Endometrial microvascular endothelial cells (primary cell): ENCODE results near the gene TBCC. TPM values are rescaled to one million over a fixed set of nuclear protein-coding genes. Genes with fewer than 3 reads are reported as not detected.
"Not testable (repeated sequence)": the region's sequence is repeated elsewhere in the genome, so short reads cannot be mapped to it uniquely, and the experiment has no call there.

ENCODE experiments used
- in situ Hi-C: cut with HindIII; loops from 2 replicates; pipeline ENCODE4 v1.10.0; 2017; ENCODE audit warnings: low sequenced_read_pairs, low pct_unique_long_range_greater_than_20kb; ENCODE audit errors: inconsistent ontology term
- total RNA-seq: library from RNA; depleted of rRNA; stranded (reverse); fragments of >200 nt; gene quantifications from one replicate; pipeline ENCODE4 v1.2.3, GENCODE V29; 2015; ENCODE audit errors: inconsistent ontology term

Gene TBCC
- total RNA-seq, 1 donor from 2014 or later, result 48.2 TPM

DNA sequence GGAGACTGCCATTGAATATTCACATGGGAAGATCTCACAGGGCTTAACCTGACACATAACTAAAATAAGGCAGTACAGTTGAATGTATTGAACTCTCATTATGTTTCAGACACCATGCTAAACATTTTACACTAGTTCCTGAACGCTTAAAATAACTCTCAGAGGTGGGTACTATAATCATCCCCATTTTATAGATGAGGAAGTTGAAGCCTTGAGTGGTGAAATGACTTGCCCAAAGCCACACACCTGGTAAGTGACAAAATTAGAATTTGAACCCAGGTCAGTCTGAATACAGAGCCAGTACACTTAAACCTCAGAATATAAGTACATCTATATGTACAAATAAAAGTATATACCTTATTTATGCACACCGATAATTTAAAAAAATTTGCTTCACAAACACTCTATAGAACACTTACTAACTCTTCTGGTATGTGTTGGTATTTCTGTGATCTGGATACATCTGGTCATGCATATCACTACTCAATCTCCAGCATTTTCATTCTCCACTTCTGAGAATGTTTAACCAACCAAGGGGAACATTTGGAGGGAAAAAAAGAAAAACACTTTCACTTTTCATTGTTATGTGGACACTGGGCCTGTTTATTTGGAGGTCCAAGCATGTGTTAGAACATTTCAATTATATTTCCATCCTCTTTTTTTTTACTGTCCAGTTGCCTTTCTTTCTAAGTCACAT, 31.4 kb upstream of the TBCC start:
- in situ Hi-C loops, result no loop called here

DNA sequence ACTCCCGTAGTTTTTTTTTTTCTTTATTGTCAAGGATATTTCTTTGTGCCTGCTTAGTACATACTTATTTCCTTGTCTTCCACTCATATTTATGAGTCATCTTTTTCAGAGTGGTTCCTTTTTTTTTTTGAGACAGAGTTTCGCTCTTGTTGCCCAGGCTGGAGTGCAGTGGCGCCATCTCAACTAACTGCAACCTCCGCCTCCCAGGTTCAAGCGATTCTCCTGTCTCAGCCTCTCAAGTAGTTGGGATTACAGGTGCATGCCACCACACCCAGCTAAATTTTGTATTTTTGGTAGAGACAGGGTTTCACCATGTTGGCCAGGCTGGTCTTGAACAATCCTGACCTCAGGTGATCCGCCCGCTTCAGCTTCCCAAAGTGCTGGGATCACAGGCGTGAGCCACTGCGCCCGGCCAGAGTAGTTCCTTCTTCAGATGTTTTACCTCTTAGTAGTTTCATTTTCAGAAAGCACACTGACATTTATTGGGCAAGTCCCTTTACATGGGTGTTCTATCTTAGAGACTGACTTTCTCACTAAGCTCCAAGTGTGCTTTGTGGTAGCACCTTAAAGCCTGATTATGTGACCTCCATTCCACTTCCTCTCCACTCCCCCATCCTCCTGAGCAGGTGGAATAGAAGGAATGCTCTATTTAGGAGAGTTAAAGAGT, 29.1 kb upstream of the TBCC start:
- in situ Hi-C loops, result not testable (repeated sequence)

DNA sequence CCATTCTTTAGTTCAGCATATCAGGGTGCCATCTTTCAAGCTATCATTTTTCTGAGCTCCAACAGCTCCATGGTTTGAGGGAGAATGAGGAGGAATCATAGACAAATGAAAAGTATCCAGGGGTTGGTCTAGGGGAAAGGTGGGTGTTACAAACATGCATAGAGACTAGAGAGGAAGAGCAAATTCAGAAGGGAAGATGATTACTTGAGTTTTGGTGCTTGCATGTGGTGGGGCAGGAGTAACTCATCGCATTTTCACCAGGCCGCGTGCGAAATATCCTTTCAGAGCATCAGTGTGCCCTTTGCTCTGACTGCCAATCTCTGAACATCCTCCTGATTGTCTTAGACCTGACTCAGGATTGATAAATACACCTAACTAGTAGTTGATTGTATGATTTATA, 28.3 kb upstream of the TBCC start:
- in situ Hi-C loops, result no loop called here

DNA sequence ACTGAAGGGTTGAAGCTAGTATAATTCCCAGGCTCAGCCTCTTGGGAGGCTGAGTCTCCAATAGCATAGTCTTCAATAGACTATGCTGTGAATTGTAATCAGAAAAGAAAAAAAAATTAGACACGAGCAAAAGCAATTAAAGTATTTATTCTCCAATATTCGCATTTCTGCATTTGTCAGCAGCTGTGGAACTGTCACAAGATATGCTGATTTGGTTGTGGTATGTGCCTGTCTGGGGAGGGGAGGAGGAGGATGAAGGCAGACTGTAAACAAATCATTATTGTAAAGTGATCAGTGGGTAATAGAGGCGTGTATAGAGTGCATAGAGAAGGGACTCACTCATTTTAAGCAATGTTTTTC, 25.8 kb upstream of the TBCC start:
- in situ Hi-C loops, result no loop called here

DNA sequence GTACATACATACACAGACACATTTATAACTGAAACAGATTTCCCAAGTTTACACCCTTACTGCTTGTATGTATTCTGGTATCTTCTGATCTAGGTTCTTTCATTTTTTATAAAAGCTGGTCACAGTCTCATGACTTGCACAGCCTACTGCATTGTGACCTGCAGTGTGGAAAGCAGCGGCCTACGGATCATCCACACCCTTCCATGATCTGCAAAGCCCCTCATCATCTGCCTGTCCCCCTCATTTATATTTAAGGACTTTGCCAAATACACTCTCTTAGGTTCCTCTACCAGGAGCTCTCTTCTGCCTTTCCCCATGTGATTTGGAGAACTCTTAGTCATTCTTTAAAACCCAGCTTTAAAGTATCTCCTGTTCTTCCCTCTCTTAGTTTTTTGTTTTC, 23.9 kb upstream of the TBCC start:
- in situ Hi-C loops, result no loop called here

DNA sequence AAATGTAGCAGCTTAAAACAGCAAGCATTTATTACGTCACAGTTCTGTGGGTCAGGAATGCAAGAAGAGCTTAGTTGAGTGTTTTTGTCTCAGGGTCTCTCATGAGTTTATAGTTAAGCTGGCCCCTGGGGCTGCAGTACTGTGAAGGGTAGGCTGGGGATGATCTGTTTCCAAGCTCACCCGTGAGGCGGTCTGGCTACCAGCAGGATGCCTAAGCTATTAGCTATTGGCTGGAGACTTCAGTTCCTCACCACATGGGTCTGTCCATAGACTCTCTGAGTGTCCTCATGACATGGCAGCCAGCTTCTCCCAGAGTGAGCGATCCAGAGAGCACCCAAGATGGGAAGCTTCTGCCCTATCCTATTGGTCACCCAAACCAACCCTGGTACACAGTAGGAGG, 23.1 kb upstream of the TBCC start:
- in situ Hi-C loops, result no loop called here

DNA sequence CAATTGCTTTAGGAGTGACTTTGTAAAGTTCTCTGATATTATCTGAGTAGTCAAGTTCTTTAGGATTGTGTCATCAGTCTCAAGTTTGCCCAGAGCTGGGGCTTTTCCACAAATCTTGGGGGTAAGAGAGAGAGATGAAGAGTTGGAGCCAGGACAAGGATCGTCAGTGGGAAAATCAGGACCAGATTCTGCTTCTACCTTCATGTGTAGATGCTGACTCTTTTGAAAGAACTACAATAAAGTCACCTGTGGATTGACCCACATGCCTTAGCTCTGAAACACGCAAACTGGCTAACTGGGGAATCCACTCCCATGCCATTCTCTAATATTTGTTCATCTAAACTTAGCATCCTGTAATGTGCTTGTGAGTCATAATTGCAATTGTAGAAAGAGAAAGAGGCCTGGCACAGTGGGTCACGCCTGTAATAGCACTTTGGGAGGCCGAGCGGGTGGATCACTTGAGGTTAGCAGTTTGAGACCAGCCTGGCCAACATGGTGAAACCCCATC, 20.3 kb upstream of the TBCC start:
- in situ Hi-C loops, result no loop called here

DNA sequence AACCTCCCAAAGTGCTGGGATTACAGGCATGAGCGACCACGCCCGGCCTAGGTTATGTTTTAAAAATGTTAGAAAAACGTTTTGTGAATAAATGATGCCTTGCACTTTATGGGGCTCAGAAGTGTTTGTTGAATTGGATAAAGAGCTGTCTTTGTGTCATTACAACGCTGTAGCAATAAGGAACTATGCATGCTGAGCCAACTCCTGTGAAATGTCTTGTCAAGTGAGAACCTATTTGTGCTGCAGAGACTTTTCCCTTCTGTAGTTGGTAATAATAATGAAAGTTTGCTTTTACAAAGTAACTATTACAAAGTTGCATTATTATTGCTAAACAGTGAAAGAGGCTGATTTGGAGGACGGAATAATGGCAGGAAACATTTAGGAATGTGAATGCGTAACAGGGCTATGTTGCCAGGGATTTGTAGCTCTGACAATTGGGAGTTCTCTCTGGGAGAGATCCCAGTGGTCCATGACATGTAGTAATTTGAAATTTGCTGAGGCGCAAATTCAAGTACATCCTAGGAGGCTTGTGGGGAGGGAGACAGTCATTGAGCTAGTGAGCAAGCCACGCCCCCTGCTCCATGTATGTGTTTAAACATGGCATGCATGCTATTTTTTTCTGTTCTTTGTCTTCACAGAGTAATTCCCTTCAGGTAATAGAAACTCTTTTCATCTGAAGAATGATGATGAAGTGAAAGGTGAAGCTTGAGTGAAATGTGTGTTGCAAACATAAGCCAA, 19.2 kb upstream of the TBCC start:
- in situ Hi-C loops, result no loop called here

DNA sequence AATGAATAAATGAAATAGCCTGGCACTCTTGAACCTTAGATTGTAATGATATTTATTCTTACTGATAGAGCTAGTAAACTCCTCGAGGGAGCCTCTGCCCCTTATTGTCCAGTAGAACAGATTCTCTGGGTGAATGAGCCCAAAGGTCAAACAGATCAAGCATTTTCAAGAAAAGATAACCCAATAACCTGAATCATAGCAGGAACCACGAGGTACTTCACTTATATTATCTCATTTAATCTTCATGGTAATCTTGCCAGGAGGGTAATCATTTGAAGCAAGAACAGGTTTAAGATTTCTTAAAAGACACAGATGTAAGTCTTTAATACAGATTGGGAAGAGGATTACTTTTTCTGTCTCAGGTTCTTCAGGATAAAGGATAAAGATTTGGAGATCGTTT, 17.0 kb upstream of the TBCC start:
- in situ Hi-C loops, result no loop called here

DNA sequence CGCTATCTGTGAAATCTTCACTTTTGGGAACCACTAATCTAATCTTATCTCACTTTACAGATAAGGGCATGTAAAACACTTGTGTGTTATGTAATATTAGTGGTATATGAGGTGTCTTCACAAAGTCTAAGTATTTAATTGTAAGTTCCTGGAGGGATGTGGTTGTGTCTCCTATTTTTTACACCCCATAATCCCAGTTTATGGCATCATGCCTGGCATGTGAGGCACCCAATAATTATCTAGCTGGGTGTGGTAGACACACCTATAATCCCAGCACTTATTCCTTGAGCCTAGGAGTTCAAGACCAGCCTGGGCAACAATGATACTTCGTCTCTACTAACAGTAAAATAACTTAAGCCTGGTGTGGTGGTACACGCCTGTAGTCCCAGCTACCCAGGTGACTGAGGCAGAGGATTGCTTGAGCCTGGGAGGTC, 16.5 kb upstream of the TBCC start:
- in situ Hi-C loops, result no loop called here

DNA sequence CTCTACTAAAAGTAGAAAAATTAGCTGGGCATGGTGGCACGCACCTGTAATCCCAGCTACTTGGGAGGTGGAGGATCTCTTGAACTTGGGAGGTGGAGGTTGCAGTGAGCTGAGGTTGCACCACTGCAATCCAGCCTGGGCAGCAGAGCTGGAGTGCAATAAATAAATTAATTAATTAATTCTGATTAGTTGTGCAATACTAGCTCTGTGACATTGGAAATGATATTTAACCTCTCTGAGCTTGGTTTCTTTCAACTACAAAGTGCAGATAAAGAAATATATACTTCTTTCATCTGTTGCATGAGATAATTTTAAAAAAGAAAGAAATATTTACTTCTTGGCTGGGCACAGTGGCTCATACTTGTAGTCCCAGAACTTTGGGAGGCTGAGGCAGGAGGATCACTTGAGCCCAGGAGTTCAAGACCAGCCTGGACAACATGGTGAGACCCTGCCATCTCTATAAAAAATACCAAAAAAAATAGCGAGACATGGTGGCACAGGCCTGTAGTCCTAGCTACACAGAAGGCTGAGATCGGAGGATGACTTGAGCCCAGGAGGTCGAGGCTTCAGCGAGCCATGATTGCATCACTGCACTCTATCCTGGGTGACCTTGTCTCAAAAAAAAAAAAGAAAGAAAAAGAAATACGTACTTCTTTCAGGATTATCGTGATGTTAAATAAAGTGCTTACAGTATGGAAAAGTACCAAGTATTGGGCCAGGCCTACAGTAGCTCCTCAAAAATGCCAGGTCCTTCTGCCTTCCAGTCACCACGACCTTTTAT, 15.6 kb upstream of the TBCC start:
- in situ Hi-C loops, result no loop called here

DNA sequence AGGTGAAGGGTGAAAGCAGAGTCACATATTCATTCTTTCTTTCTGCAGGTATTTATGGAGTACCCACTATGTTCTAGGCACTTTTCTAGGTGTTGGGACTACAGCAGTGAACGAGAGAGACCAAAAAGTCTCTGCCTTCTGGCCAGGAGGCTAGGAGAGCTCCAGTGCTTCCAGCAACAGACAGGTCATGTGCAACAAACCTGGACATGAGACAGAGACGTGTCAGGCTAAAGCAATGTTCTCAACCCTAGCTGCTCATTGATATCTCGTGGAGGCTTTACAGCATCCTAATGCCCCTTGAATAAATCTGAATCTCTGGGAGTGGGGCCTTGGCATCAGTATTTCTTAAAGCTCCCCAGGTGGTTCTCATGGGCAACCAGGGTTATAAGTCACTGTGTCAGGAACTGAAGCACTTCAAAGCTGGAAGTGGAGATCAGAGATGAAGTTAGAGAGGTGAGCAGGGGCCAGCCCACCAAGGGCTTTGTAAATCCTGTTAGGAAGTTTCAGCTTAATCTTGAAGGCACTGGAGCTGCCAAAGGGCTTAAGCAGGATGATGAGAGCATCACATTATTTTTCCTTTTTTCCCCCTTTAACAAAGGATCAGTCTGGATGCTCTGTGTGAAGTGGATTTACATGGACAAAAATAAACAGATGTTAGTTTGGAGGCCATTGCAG, 13.0 kb upstream of the TBCC start:
- in situ Hi-C loops, result no loop called here

DNA sequence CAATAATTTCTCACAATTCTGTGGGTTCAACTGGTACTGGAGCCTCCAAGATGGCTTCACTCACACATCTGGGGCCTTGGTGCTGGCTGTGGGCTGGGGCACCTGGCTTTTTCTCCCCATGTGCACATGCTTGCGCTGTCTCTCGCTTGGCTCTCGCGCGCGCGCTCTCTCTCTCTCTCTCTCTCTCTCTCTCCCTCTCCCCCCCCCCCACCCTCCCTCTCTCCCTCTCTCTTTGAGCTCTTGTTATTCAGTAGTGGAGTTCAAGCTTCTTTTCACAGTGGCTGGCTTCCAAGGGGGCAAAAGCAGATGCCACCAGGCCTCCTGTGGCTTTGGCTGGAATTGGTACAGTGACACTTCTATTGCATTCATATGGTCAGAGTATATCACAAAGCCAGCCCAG, 10.8 kb upstream of the TBCC start:
- in situ Hi-C loops, result no loop called here

DNA sequence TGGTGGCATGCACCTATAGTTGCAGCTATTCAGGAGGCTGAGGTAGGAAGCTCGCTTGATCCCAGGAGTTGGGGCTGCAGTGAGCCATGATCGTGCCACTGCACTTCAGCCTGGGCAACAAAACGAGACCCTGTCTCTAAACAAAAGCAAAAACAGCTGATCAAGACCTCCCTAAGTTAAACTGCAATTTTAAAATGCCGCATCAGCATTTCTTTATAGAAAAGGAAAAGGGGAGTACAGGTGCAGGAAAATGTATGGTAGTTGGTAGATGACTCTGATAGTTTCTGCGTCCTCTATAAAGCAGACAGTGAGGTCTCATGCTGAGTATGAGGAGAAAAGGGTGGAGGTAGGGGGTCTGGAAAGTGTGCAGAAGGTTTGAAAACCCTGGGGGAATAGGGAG, 8.9 kb upstream of the TBCC start:
- in situ Hi-C loops, result no loop called here

DNA sequence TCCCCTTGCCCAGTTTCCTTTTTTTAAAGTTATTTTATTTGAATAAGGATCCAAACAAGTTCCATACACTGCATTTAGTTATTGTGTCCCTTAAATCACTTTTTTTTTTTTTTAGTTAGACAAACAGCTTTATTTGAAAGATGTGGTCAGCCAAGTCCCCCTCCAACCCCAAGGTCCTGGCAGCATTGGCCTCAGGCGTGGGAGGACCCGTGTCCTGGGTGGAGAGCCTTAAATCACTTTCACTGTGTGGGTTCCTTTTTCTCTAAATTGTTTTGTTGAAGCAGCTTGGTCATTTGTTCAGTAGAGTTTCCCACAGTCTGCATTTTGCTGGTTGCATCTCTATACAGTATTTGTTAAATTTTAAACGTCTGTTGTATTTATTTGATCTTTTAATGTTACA, 5.2 kb upstream of the TBCC start:
- in situ Hi-C loops, result no loop called here

DNA sequence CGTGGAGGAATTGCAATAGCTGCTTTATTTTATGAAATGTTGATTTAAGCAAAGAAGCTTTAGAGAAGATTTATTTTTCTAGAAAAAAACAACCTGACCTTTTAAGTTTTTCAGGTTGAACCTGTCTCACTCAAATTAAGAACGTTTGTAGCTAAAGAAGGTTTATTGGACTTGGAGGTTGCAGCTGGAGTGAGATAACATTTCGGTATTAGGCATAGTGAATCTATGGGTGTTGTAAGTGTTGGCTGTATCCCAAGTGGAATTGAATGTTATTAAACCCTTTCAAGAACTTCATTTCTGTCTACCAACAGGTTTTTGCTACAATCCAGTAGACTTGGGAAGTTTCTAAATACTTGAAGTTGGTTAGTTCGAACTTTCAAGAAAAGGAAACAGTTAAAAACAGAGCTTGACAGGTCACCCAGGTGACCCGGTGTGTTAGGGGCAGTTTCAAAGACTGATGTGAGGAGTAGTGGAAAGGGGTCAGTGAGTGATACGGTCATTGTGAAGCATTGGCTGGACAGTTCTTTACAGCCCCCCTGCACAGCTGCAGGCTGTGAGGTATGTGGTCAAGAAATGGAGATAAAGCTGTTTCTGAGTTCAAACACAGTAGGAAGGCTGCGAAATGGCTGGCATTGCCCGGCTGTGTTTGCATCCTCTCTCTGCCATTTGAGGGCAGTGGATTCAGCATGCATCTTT, 2.4 kb upstream of the TBCC start:
- in situ Hi-C loops, result loop anchor here (5.0 kb wide), 1 partner anchor 34 kb away; the partner anchor contains the start of gene BICRAL

DNA sequence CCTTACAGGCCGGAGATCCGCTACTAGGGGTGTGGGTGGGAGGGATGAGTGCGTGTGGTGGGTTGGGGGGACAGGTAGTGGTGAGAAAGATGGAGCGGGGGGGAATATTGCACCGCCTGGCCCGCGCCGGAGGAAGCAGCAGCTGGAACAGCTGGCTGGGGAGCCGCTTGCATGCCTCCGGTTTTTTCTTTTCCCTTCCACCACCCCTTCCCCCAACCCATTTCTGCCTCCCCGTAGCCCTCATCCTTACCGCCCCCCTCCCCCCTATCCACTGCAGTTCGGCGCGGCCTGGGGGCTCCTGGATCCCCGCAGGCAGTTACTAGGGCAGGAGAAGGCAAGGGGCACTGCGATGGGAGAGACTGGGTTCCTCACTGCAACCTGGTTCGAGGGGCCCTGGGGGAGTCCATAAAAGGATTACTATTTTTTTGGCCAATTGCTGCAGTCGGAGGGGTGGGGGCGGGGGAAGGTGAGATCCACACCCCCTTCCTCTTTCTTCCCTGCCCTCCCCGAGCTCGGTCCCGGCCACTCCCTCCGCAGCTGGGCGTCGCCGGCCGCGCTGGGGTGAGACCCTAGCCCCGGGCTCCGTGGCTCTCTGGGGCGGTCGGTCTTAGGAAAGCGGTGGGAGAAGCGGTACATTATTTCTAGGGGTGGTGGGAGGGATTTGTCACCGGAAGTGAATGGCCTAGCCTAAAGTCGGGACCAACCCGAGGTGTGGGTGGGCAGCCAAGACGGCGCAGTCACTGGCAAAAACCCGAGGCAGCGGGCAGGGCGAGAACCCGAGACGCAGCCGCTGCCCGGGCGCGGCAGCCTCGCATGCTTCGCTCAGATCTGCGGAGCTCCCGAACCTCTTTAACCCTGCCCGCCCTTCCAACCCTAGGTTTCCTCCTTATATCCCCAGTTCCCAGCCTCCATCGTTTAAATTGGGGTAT, 824 bp upstream of the TBCC start:
- in situ Hi-C loops, result loop anchor here (5.0 kb wide), 1 partner anchor 36 kb away; the partner anchor contains the start of gene BICRAL
